Activated CD8-positive, alpha-beta T cell treated with anti-CD3 and anti-CD28 coated beads for 36 hours (primary cell): ENCODE data around the gene YWHAH. TPM values are rescaled to one million over a fixed set of nuclear protein-coding genes. Genes with fewer than 3 reads are reported as not detected.

Experiments
- ATAC-seq: fragments of 200-7000 bp; cut with Tn5 transposase; one replicate; pipeline ENCODE4 v1.10.0; 2021; ENCODE audit warnings: mild to moderate bottlenecking, moderate library complexity
- CTCF ChIA-PET: fragments of 350-600 bp; sonication (Branson Sonifier 250); formaldehyde crosslinking; loops from one replicate; lab custom pipeline; 2021; ENCODE audit warnings: antibody characterized with exemption; lab: Charles Lee
- POLR2A ChIA-PET: fragments of 350-600 bp; sonication (Branson Sonifier 250); formaldehyde crosslinking; loops from one replicate; lab custom pipeline; 2021; ENCODE audit warnings: antibody characterized with exemption; lab: Charles Lee
- DNase-seq: peaks from one replicate; pipeline ENCODE4 v3.0.0-alpha.2; 2020
- H3K27ac Mint-ChIP-seq: one replicate; pipeline ENCODE4 v1.8.0; 2021; ENCODE audit warnings: mild to moderate bottlenecking, mixed read lengths
- H3K27me3 Mint-ChIP-seq: one replicate; pipeline ENCODE4 v1.8.0; 2021; ENCODE audit warnings: mixed read lengths
- H3K36me3 Mint-ChIP-seq: one replicate; pipeline ENCODE4 v1.8.0; 2021; ENCODE audit warnings: low read depth, mixed read lengths
- H3K4me1 Mint-ChIP-seq: one replicate; pipeline ENCODE4 v1.8.0; 2021; ENCODE audit warnings: low read depth, mixed read lengths
- H3K4me3 Mint-ChIP-seq: one replicate; pipeline ENCODE4 v1.8.0; 2021; ENCODE audit warnings: mild to moderate bottlenecking, moderate library complexity, mixed read lengths
- H3K9me3 Mint-ChIP-seq: one replicate; pipeline ENCODE4 v1.8.0; 2021; ENCODE audit warnings: mixed read lengths
- intact Hi-C: fragments of 100-400 bp; cut with micrococcal nuclease; formaldehyde crosslinking; loops from one replicate; pipeline ENCODE4 v1.10.0; 2022
- total RNA-seq, 2 experiments: library from RNA; stranded (reverse); gene quantifications; one replicate each; pipeline ENCODE4 v1.2.3, GENCODE V29; 2021
- TF ChIP-seq, protein P1 (sequence below): fragments of 200-600 bp; IDR thresholded peaks from one replicate; pipeline ENCODE4 v1.8.0; 2022; ENCODE audit warnings: antibody characterized with exemption, mild to moderate bottlenecking

YWHAH gene
- total RNA-seq, 2 experiments from 2014 or later: 123 to 126 TPM

- Mint-ChIP-seq H3K9me3 (no peaks in the 10 kb centered on the region), H3K4me3 (peak overlapping the region; percentile 42), H3K4me1 (peaks cover 74% of the 10 kb centered on the region), H3K27ac (peak overlapping the region; percentile 53), H3K27me3 (no peaks in the 10 kb centered on the region), H3K36me3 (peaks cover 76% of the 10 kb centered on the region)
- POLR2A ChIA-PET: interaction anchor here (0.6 to 1.3 kb wide), 3 partner anchors 8 to 275 kb away, joined by 3 read pairs; no protein-coding TSS in a partner anchor
- TF ChIP-seq, protein P1, sequence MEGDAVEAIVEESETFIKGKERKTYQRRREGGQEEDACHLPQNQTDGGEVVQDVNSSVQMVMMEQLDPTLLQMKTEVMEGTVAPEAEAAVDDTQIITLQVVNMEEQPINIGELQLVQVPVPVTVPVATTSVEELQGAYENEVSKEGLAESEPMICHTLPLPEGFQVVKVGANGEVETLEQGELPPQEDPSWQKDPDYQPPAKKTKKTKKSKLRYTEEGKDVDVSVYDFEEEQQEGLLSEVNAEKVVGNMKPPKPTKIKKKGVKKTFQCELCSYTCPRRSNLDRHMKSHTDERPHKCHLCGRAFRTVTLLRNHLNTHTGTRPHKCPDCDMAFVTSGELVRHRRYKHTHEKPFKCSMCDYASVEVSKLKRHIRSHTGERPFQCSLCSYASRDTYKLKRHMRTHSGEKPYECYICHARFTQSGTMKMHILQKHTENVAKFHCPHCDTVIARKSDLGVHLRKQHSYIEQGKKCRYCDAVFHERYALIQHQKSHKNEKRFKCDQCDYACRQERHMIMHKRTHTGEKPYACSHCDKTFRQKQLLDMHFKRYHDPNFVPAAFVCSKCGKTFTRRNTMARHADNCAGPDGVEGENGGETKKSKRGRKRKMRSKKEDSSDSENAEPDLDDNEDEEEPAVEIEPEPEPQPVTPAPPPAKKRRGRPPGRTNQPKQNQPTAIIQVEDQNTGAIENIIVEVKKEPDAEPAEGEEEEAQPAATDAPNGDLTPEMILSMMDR: no peak
- DNase-seq (peak; percentile 47), ATAC-seq (peak; percentile 80)
- intact Hi-C loops: loop anchor here (5.0 kb wide), 1 partner anchor 284 kb away; no protein-coding TSS in a partner anchor
- CTCF ChIA-PET: interaction anchor here (0.9 to 3.9 kb wide), 6 partner anchors 10 to 290 kb away, joined by 3 to 20 read pairs (median 5); partner anchors contain the start of gene PISD
Observed at GRCh38 chr22:31951194-31952093, 7.1 kb downstream of the YWHAH start.

DNA sequence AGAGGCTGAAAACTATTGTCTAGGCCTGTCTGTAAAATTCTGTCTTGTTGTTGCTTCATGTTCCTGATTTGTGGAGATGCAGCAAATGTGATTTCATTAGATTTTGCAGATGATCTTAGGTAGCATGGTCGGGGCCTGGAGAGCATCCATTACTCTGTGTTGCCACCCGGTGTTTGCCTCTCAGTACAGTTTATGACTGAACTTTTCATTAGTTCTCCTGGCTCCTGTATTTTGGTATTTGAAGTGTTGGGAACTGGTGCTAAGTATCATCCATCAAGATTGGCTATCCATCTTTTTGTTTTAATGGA is 7.7 kb downstream of the YWHAH start:
- POLR2A ChIA-PET: no interaction called here
- no peak overlapping the region for H3K4me3 Mint-ChIP-seq
- ATAC-seq: no peak

GRCh38 chr22:31952472-31952871 is 8.1 kb downstream of the YWHAH start:
- intact Hi-C loops: loop anchor here (5.0 kb wide), 1 partner anchor 285 kb away; no protein-coding TSS in a partner anchor
- Mint-ChIP-seq H3K4me1 (peaks cover 72% of the 10 kb centered on the region), H3K36me3 (peaks cover 80% of the 10 kb centered on the region), H3K4me3 (no peak overlapping the region), H3K27ac (peak overlapping the region; percentile 53), H3K27me3 (no peaks in the 10 kb centered on the region), H3K9me3 (no peaks in the 10 kb centered on the region)
- ChIA-PET POLR2A (interaction anchor here (0.6 to 1.2 kb wide), 2 partner anchors 10 to 130 kb away, joined by 3 to 8 read pairs; no protein-coding TSS in a partner anchor), CTCF (interaction anchor here (1.2 to 4.6 kb wide), 2 partner anchors 10 to 18 kb away, joined by 3 to 46 read pairs; no protein-coding TSS in a partner anchor)
- TF ChIP-seq, protein P1: no peak
- DNase-seq: no peak
- no peak for ATAC-seq

More for the DNA sequence above, 7.7 kb downstream of the YWHAH start:
- DNase-seq: no peak
- H3K9me3 Mint-ChIP-seq: no peaks in the 10 kb centered on the region
- intact Hi-C loops: loop anchor here (5.0 kb wide), 1 partner anchor 285 kb away; no protein-coding TSS in a partner anchor
- TF ChIP-seq, protein P1: no peak
- CTCF ChIA-PET: interaction anchor here (1.2 to 4.6 kb wide), 2 partner anchors 11 to 18 kb away, joined by 3 to 46 read pairs; no protein-coding TSS in a partner anchor
- peaks cover 80% of the 10 kb centered on the region for H3K36me3 Mint-ChIP-seq
- H3K27ac Mint-ChIP-seq: peak overlapping the region; percentile 53
- H3K4me1 Mint-ChIP-seq: peaks cover 77% of the 10 kb centered on the region
- no peaks in the 10 kb centered on the region for H3K27me3 Mint-ChIP-seq

DNA sequence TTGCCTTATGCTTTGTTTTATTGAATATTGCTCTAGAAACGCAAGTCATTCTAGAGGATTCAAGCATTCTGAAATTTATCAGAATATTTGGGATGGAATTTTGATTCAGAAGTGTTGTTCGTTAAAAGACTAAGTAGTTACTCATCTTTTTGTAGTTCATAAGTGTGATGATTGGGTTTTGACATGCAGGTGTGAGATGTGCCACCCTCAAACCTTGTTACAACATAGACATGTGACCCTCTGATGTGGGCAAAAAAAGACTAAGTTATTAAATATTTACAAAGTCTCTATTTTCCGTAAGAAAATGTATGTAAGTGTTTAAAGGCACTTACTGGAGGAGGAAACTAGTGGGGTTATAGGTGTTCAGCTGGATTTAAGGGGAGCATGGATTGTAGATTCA is 8.9 kb downstream of the YWHAH start:
- peaks cover 69% of the 10 kb centered on the region for H3K4me1 Mint-ChIP-seq
- intact Hi-C loops: loop anchor here (5.0 kb wide), 1 partner anchor 286 kb away; no protein-coding TSS in a partner anchor
- H3K27ac Mint-ChIP-seq: peak overlapping the region; percentile 28
- no peaks in the 10 kb centered on the region for H3K27me3 Mint-ChIP-seq
- CTCF ChIA-PET: interaction anchor here (0.6 to 4.6 kb wide), 4 partner anchors 9 to 288 kb away, joined by 3 to 46 read pairs (median 3); no protein-coding TSS in a partner anchor
- POLR2A ChIA-PET: interaction anchor here (0.6 to 1.2 kb wide), 2 partner anchors 9 to 129 kb away, joined by 3 to 8 read pairs; no protein-coding TSS in a partner anchor
- H3K9me3 Mint-ChIP-seq: no peaks in the 10 kb centered on the region
- TF ChIP-seq, protein P1: no peak
- ATAC-seq (no peak), DNase-seq (no peak)
- peaks cover 75% of the 10 kb centered on the region for H3K36me3 Mint-ChIP-seq
- no peak overlapping the region for H3K4me3 Mint-ChIP-seq
